OCI-LY3 (cell line): ENCODE results near the gene MEIS3.
"Not testable (repeated sequence)": the region's sequence is repeated elsewhere in the genome, so short reads cannot be mapped to it uniquely, and the experiment has no call there.

Experiments used
- CTCF ChIP-seq: fragments of 200-600, 300-600 bp; sonication (generic); IDR thresholded peaks from 2 replicates; pipeline ENCODE4 v1.5.1; 2014; ENCODE audit warnings: antibody characterized with exemption, low read length, low read depth
- EZH2phosphoT487 ChIP-seq: fragments of 200-600 bp; shearing (Covaris generic); IDR thresholded peaks from 2 replicates; pipeline ENCODE4 v1.6.1; 2018; ENCODE audit warnings: antibody characterized with exemption, mixed run types, low read depth

- not testable (repeated sequence) for TF ChIP-seq CTCF, EZH2phosphoT487
Measured at GRCh38 chr19:47383890-47384289, 35.4 kb downstream of the MEIS3 start.
